DMS114 treated with DMSO at 0.1 percent for 48 hours (cell line): ENCODE results near the gene OOSP3.
"Not testable (repeated sequence)": the region's sequence is repeated elsewhere in the genome, so short reads cannot be mapped to it uniquely, and the experiment has no call there.

Experiments
- DNase-seq: peaks from one replicate; lab custom pipeline; 2025; ENCODE audit not compliant: unreplicated experiment; lab: John Stamatoyannopoulos, UW

Gene OOSP3

DNA sequence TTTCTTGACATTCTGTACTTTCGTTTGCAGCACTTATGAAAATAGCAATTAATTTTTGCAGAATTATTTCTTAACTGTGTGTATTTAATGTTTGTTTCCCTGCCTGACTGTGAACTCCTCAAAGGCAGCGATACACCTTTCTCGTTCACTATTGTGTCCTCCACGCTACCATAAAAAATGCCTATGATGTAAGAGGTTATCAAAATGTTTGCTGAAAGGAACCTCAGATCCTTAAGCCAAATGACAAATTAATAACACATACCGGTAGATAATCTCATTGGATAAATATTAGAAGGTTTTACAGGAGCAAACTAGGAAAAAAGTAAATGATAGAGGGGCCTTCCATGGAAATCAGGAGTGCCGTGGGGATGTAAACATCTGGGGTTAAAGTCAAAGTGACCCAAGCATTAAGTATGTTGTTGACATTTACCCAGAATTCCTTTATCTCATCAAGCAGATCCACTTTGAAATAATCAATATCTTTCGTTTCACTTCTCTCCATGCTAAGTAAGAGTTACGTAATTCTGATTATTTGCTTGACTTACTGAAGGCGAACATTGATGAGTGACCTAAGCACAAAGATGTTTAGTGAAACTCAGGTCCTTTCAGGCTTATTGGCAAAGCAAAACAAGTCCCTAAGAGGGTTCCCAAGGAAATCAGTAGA lies 2.6 kb upstream of the OOSP3 start:
- no peak for DNase-seq

DNA sequence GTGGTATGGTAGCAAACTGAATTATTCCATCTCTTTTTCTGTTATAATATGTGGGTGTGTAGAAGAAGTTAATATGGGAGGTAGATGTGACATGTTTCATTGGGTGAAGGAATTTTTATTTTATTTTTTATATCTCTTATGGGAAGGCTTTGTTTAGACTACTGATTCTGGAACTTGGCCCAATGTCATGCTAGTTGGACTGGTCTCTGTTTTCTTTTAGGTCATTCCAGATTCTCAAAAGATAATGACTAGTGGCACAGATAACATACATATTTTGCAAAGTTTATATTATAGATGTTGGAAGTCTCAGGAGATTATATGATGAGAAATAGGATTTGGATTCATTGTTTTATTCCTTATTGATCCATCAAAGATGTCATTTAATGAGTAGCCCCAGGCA lies 1.3 kb upstream of the OOSP3 start:
- DNase-seq: no peak

DNA sequence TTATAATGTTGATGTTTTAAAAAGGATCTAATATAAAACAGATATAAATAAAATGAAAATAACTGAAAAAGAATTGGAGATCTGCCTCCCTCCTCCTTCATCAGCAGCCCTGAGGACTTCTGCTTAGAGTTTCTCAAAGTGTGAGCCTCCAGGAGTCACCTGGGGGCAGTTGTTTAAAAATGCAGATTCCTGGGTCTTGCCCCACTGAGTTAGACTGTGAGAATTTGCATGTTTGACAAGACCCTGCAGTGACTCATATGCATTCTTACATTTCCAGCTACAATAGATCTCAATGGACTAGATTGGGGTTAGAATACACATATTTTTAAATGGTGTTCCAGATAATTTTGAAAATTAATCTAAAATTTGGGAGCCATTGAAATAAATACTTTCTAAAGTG lies 798 bp upstream of the OOSP3 start:
- DNase-seq: no peak

DNA sequence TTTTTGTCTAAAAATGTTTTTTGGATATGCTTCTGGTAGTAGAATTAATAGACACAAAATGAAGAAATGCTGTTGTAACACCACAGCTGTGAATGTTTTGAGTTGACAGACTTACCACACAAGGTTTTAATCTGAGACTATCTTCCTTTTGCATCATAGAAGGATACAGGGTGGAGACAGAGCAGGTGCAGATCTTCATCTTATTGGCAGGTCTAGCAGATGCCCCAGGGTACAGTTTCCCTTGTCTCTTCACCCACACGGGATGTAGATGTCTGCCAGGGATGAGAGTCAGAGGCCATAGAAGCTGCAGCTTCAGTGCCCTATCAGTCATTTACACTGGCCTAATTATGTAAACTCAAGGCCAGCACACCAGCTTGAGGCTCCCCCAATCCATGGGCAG lies 985 bp downstream of the OOSP3 start:
- no peak for DNase-seq

DNA sequence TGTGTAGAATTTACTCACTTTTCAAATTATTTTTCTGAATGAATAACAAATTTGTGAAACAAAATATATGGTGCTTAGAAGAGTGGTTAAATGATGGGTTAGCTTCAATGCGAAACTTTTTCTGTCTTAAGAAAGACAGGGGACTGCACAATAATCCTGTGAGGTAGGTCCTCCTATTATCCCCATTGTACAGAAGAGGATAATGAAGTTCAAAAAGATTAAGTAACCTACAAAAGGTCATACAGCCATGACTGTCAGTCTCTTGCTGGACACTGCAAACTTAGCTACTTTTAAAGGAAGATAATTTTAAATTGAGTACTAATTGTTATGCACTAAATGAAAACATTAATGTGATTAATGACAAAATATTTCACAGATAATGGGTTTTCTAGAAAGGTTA lies 5.0 kb downstream of the OOSP3 start:
- no peak for DNase-seq

DNA sequence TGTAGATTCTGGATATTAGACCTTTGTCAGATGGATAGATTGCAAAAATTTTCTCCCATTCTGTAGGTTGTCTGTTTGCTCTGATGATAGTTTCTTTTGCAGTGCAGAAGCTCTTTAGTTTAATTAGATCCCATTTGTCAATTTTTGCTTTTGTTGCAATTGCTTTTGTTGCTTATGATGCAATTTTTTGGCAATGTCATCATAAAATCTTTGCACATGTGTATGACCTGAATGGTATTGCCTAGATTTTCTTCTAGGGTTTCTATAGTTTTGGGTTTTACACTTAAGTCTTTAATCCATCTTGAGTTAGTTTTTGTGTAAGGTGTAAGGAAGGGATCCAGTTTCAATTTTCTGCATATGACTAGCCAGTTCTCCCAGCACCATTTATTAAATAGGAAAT lies 8.6 kb downstream of the OOSP3 start:
- DNase-seq: not testable (repeated sequence)

DNA sequence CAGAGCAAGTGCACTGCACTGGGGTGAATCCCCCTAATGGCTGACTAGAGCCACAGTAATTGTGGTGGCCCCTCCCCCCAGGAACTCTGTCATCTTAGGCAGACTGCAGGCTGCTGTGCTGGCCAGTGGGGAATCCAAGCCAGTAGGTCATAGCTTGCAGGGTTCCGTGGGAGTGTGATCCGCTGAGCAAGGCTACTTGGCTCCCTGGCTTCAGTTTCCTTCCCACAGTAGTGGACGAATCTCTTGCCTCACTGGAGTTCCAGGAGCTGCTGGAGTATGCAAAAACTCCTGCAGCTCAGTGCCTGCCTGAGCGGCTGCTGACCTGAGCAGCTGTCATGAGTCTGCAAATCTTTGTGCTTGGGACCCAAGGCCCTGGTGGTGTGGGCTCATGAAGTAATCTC lies 13.2 kb downstream of the OOSP3 start:
- DNase-seq: no peak

DNA sequence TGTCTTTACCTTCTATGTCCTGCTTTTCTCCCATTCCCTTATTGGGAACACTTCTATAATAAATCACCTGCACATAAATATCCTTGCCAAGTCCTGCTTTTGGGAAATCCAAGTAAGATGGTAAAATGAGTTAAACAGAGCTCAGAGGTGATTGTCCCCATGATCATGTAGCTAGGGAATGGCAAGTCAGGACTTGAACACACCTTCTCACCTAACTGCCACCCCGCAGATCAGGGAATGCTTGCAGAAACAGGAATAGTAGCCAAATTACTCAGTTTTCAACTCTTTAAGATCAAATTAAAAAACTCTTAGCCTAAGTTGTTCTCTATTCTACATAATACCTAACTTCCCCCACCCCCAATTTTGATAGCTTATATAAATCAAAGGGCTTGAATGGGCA lies 16.0 kb downstream of the OOSP3 start:
- no peak for DNase-seq

DNA sequence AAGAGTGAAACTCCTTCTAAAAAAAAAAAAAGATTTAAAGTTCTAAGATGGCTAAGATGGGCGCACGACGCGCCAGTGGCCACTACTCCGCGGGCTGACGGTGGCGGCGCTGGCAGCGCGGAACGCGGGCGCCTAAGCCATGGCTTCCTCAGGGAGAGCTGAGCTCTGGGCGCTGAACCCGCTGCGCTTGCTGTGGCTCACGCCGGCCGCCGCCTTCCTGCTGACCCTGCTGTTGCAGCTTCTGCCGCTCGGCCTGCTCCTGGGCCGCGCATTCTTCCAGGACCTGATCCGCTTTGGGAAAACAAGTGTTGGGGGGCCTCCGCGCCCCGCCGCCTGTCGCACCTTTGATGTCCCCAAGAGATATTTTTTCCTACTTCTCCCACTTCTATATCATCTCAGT lies 19.5 kb downstream of the OOSP3 start:
- no peak for DNase-seq

DNA sequence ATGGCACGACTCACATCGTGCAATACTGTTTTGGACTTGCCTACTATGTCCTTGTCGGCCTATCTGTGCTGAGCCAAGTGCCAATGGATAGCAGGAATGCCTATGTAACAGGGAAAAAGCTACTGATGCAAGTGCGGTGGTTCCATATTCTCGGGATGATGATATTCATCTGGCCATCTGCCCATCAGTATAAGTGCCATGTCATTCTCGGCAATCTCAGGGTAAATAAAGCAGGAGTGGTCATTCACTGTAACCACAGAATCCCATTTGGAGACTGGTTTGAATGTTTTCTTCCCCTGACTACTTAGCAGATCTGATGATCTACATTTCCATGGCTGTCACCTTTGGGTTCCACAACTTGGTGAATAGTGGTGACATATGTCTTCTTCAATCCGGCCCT lies 20.1 kb downstream of the OOSP3 start:
- DNase-seq: no peak

DNA sequence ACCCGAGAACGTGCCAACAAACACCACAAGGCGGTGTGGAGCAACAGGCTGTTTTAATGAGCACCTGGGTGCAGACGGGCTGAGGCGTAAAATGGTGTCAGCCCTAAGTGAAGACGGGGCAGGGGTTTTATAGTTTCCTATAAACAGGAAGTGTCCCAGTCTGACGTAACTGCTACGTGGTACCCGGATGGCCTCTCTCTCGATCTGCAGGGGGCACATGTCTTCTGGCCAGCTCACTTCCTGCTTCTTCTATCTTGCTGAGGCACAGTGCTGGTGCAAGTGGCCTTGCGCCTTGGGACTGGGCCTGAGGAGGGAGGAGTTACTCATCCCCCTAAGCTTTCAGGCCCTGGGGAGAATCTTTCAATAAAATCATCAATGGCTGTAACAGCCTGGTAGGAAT lies 20.9 kb downstream of the OOSP3 start:
- DNase-seq: no peak

DNA sequence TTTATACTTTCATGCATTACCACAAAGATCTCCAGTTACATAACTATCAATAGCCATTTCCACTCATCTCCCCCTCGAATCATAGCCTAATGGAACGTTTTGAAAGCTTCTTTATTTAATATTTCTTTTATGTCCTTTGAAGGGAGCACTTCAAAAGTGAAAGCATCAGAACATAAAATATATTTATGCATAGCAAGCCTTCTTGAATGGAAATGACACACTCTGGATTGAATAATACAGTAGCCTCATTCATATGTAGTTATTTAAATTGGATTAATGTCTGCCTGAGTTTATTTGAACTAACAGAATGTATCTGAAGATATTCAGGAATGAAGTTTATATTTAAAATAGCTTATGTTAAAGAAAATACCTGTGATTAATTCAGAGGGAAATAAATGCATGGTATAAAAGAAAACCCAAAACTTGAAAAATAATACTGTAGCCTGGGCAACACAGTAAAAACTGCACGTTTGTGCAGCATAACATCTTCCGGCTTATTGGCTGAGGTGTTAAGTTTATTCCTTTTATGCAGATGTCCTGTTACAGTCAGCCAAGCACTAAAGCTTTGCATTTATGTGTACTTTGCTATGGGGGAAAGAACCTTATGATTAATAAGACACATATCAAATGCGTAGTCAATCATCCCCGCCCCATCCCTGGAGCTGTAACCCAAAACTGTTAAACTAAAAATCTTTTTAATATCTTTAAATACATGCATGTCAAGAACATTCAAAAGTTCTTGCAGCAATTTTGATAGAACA lies 22.0 kb downstream of the OOSP3 start:
- DNase-seq: no peak

DNA sequence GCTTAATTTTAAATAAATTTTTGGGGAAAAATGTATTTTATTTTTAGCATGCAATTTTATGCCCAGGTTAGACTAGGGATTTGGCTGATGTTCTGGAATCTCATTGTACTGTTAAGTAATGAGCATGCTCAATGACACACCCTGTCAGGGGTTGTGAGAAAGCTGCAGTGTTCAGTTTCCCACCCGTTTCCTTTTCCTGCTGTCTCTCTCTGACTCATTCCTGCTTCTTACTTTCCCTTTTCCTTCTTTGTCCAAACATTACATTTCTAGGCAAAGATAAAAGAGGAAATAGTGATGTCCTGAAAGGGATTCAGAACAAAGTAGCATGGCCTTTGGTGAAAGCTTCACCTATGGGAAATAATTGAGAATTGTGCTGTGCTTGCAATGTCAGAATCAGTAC lies 22.7 kb downstream of the OOSP3 start:
- no peak for DNase-seq

DNA sequence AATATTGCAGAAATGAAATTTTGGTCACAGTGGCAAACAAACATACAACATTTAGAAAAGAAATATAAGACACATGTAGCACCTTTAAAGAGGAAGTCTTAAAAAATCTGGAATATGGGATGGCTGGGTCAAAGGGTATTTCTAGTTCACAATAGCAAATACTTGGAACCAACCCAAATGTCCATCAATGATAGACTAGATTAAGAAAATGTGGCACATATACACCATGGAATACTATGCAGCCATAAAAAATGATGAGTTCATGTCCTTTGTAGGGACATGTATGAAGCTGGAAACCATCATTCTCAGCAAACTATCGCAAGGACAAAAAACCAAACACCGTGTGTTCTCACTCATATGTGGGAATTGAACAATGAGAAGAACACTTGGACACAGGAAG lies 25.0 kb downstream of the OOSP3 start:
- not testable (repeated sequence) for DNase-seq

DNA sequence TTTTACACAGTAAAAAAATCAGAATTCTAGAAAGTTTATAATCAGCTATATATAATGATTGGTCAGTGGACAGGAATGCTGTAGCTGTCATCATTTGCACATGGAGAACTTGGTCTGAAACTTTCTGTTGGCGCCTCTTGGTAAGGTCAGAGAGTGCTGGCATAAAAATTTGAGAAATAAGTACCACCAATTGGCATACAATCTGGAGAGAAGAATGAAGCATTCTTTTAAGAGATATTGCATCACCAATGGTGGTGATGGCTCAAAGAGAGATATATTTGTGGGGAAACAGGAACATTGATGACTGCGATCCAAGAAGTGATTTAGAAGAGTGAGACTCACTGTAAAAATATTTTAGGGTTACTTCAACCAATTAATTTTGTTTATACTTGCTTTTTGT lies 39.9 kb downstream of the OOSP3 start:
- no peak for DNase-seq

DNA sequence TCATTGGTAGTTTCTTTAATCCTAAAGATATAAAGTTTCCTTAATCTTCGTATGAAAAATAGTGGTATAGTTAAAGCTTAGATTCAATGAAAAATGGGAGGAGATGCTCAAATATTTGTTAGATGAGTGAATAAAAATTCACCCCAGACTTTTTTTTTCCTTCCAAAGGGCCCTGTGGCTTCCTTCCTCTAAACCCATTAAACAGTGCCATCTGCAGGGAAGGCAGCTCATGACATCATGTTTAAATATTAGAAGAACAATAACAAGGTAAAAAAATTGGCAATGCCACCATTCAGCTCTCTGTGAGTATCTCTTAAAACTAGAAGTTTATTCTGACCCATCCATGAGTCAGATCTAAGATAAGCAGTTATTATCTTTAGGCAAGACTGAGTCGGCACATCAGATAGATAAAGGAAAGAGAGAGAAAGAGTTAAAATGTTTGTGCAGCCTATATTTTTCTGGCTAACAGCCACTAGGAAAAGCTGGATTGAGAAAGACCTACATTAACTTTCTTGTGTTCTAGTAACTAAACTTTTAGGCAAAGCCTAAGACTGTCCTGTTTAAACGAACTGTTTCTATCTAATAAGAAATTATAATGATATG lies 40.5 kb downstream of the OOSP3 start:
- peak; percentile 12 for DNase-seq

DNA sequence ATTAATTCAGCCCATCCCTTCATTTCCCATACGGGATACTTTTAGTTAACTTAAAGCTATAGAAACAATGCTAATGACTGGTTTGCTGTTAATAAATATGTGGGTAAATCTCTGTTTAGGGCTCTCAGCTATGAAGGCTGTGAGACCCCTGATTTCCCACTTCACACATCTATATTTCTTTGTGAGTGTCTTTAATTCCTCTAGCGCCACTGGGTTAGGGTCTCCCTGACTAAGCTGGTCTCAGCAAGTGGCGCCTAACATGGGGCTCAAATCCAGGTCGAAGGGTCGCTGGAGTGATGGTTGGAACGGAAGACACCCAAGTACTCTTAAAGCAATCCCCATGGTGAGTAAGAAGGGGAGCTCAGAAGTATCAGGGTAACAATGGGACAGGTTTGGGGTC lies 45.2 kb downstream of the OOSP3 start:
- DNase-seq: no peak

DNA sequence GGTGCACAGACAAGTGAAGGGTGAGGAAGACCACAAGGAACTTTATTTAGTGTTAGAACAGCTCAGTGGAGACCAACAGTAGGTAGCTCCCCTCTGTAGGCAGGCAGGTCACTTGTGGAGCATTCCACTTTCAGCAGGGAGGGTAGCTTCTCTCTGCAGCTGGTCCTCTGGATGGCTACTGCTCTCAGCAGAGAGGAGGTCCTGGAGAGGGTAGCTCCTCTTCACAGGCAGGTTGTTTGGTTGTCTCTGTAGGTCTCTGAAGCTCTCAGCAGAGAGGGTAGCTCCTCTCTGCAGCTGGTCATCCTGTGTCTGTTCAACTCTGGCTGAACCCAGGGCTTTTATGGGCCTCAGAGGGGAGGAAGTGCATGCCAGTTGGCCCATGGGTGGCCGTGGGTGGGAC lies 53.1 kb downstream of the OOSP3 start:
- no peak for DNase-seq

DNA sequence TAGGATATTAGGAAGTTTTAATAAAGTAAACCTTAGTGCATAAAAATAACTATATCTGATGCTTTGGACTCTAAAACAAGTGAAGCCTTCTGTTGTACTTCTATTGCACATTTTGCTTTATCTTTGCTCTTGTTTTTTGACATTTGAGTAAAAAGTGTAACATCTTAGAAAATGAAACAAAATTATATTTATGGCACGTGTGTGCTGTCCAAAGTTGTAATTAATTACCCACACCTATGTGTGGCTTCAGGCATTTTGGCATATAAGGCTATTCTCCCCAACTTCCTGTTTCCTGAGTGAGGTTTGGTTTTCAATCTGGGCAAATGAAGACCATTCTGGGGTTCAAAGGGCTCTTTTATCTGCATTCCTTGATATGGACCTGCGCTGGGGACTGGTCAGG lies 59.5 kb downstream of the OOSP3 start, which contains the start of gene OOSP1:
Gene OOSP1, plus strand, starts transcription at position 301 of the 400 bp plus-strand sequence. Its CDS starts 23 bp downstream, at position 324.
- DNase-seq: no peak

DNA sequence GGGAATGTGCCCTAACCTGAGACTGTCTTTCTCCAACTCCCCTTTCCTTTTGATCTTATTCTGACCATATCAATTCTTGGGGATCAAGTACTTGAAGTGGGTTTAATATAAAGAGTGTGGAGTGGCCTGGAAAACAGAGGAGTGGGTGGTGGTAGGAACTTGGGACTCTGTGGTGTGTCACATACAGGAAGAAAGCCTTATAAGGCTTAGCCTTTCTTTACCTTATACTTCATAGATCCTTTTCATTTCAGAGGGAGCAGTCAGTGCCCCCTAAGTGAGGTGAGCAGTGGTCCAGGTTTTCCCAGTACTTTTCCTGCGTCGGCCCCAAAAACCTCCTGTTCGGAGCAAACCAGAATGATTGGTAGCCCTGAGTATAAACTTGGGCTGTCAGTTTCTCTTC lies 60.1 kb downstream of the OOSP3 start:
- no peak for DNase-seq

DNA sequence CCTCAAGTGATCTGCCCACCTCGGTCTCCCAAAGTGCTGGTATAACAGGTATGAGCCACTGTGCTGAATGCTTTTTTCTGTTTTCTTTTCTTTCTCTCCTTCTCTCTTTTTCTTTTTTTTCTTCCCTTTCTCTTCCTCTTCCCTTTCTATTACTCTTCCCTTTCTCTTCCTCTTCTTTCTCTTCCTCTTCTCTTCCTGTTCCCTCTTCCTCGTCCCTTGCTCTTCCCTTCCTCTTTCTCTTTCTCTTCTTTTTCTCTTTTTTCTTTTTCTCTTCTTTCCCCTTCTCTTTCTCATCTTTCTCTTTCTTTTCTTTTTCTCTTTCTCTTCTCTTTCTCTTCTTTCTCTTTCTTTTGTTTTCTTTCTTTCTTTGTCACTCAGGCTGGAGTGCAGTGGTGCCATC lies 60.9 kb downstream of the OOSP3 start:
- no peak for DNase-seq

DNA sequence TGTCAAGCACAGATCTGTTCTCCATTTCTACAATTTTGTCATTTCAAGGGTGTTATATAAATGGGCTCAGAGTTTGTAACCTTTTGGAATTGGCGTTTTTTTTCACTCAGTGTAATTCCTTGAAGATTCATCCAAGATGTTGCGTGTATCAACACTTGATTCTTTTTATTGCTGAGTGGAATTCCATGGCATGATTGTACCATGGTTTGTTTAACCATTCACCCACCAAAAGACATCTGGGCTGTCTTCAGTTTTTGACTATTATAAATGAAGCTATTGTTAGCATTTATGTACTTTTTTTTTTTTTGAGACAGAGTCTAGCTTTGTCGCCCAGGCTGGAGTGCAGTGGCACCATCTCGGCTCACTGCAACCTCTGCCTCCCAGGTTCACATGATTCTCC lies 62.5 kb downstream of the OOSP3 start:
- DNase-seq: no peak
